WTC11 (cell line): Measurements from ENCODE around the gene FOXA3. TPM values are rescaled to one million over a fixed set of nuclear protein-coding genes. Genes with fewer than 3 reads are reported as not detected.

Experiments used
- ATAC-seq: fragments of 200-7000 bp; cut with Tn5 transposase; 2 replicates; pipeline ENCODE4 v1.10.0; 2021; ENCODE audit warnings: mild to moderate bottlenecking, moderate library complexity
- CTCF ChIA-PET: fragments of 300-600 bp; sonication (Branson Sonifier 250); formaldehyde crosslinking; loops from one replicate; lab custom pipeline; 2021; ENCODE audit warnings: antibody characterized with exemption; lab: Charles Lee
- POLR2A ChIA-PET: fragments of 350-600 bp; sonication (Branson Sonifier 250); formaldehyde crosslinking; loops from one replicate; lab custom pipeline; 2021; ENCODE audit warnings: antibody characterized with exemption; lab: Charles Lee
- DNase-seq: peaks from one replicate; pipeline ENCODE4 v3.0.0; 2021; ENCODE audit warnings: low spot score
- H3K27ac Mint-ChIP-seq: 2 replicates; pipeline ENCODE4 v1.8.0; 2021; ENCODE audit warnings: mixed read lengths
- H3K27me3 Mint-ChIP-seq: 2 replicates; pipeline ENCODE4 v1.8.0; 2021; ENCODE audit warnings: low read depth, mild to moderate bottlenecking, moderate library complexity, mixed read lengths
- H3K36me3 Mint-ChIP-seq: 2 replicates; pipeline ENCODE4 v1.8.0; 2021; ENCODE audit warnings: mixed read lengths
- H3K4me1 Mint-ChIP-seq: 2 replicates; pipeline ENCODE4 v1.8.0; 2022; ENCODE audit warnings: mixed read lengths
- H3K4me3 Mint-ChIP-seq: 2 replicates; pipeline ENCODE4 v1.8.0; 2021; ENCODE audit warnings: mild to moderate bottlenecking, moderate library complexity, mixed read lengths
- H3K9me3 Mint-ChIP-seq: 2 replicates; pipeline ENCODE4 v1.8.0; 2021; ENCODE audit warnings: mixed read lengths
- ATF1 ChIP-seq: sonication (generic); formaldehyde crosslinking; IDR thresholded peaks from 2 replicates; pipeline ENCODE4 v1.8.1; 2023; ENCODE audit warnings: mild to moderate bottlenecking, moderate library complexity, missing genetic modification reagents
- ELF4 ChIP-seq: sonication (generic); formaldehyde crosslinking; IDR thresholded peaks from 2 replicates; pipeline ENCODE4 v1.8.1; 2022; ENCODE audit warnings: low read depth, mild to moderate bottlenecking, moderate library complexity, missing genetic modification reagents
- ESRRA ChIP-seq: sonication (generic); formaldehyde crosslinking; IDR thresholded peaks from 2 replicates; pipeline ENCODE4 v1.8.1; 2022; ENCODE audit warnings: mild to moderate bottlenecking, missing genetic modification reagents, borderline replicate concordance
- FOXP4 ChIP-seq: sonication (generic); formaldehyde crosslinking; IDR thresholded peaks from 2 replicates; pipeline ENCODE4 v1.8.0; 2022; ENCODE audit warnings: mild to moderate bottlenecking, missing genetic modification reagents
- GRHL2 ChIP-seq: fragments of 250-450 bp; sonication (Bioruptor Pico); IDR thresholded peaks from 2 replicates; pipeline ENCODE4 v1.8.0; 2022; ENCODE audit warnings: mild to moderate bottlenecking, moderate library complexity; ENCODE audit not compliant: insufficient replicate concordance, severe bottlenecking
- JAZF1 ChIP-seq: fragments of 250-450 bp; sonication (Bioruptor Pico); IDR thresholded peaks from 2 replicates; pipeline ENCODE4 v1.9.0; 2021; ENCODE audit warnings: moderate library complexity, mild to moderate bottlenecking, inconsistent platforms
- KAT7 ChIP-seq: sonication (generic); formaldehyde crosslinking; IDR thresholded peaks from 2 replicates; pipeline ENCODE4 v1.8.1; 2023; ENCODE audit warnings: missing genetic modification reagents, mild to moderate bottlenecking, borderline replicate concordance
- MLX ChIP-seq: sonication (generic); formaldehyde crosslinking; IDR thresholded peaks from 2 replicates; pipeline ENCODE4 v1.8.1; 2023; ENCODE audit warnings: mild to moderate bottlenecking, missing genetic modification reagents, moderate library complexity
- NFE2L1 ChIP-seq: sonication (generic); formaldehyde crosslinking; IDR thresholded peaks from 2 replicates; pipeline ENCODE4 v1.8.1; 2023; ENCODE audit warnings: missing genetic modification reagents
- OVOL2 ChIP-seq: fragments of 250-450 bp; sonication (Bioruptor Pico); IDR thresholded peaks from 2 replicates; pipeline ENCODE4 v1.9.0; 2021; ENCODE audit warnings: mild to moderate bottlenecking, borderline replicate concordance
- SMAD4 ChIP-seq: sonication (generic); formaldehyde crosslinking; IDR thresholded peaks from 2 replicates; pipeline ENCODE4 v1.8.0; 2022; ENCODE audit warnings: mild to moderate bottlenecking, missing genetic modification reagents
- SOX15 ChIP-seq: fragments of 250-450 bp; sonication (Bioruptor Pico); IDR thresholded peaks from 2 replicates; pipeline ENCODE4 v1.9.0; 2021; ENCODE audit warnings: mild to moderate bottlenecking
- SP1 ChIP-seq: sonication (generic); formaldehyde crosslinking; conservative IDR thresholded peaks from 2 replicates; pipeline ENCODE4 v1.8.1; 2022; ENCODE audit warnings: missing genetic modification reagents
- TEAD1 ChIP-seq: sonication (generic); formaldehyde crosslinking; IDR thresholded peaks from 2 replicates; pipeline ENCODE4 v1.8.0; 2022; ENCODE audit warnings: mild to moderate bottlenecking, missing genetic modification reagents
- ZBTB43 ChIP-seq: sonication (generic); formaldehyde crosslinking; IDR thresholded peaks from 2 replicates; pipeline ENCODE4 v1.8.1; 2023; ENCODE audit warnings: mild to moderate bottlenecking, missing genetic modification reagents
- ZNF121 ChIP-seq: sonication (generic); formaldehyde crosslinking; IDR thresholded peaks from 2 replicates; pipeline ENCODE4 v1.8.0; 2023; ENCODE audit warnings: missing genetic modification reagents
- ZNF396 ChIP-seq: fragments of 250-450 bp; sonication (Bioruptor Pico); IDR thresholded peaks from 2 replicates; pipeline ENCODE4 v1.8.0; 2021; ENCODE audit warnings: mild to moderate bottlenecking, moderate library complexity, borderline replicate concordance
- ZNF425 ChIP-seq: fragments of 250-450 bp; sonication (Bioruptor Pico); conservative IDR thresholded peaks from 2 replicates; pipeline ENCODE4 v1.9.0; 2021; ENCODE audit warnings: mild to moderate bottlenecking
- total RNA-seq: library from RNA; stranded (reverse); gene quantifications from 3 replicates; pipeline ENCODE4 v1.2.3, GENCODE V29; 2021

The FOXA3 gene
- total RNA-seq, 1 experiment from 2014 or later, result 20.7 TPM

GRCh38 chr19:45918721-45919120, 54.6 kb downstream of the FOXA3 start:
- Mint-ChIP-seq H3K4me1 (no peaks in the 10 kb centered on the region), H3K4me3 (no peak overlapping the region), H3K36me3 (no peaks in the 10 kb centered on the region), H3K9me3 (no peaks in the 10 kb centered on the region), H3K27ac (no peak overlapping the region), H3K27me3 (no peaks in the 10 kb centered on the region; the same call in 1 of the 2 replicates)
- DNase-seq (no peak), ATAC-seq (no peak)
- POLR2A ChIA-PET, result interaction anchor here (0.6 kb wide), 1 partner anchor 31 kb away, joined by 4 read pairs; no protein-coding TSS in a partner anchor
- CTCF ChIA-PET, result interaction anchor here (0.6 to 1.2 kb wide), 4 partner anchors 44 to 210 kb away, joined by 4 read pairs; no protein-coding TSS in a partner anchor
- TF ChIP-seq OVOL2, result no peak
- TF ChIP-seq ZNF425 (CRISPR knock-in tag), result no peak
- TF ChIP-seq KAT7 (CRISPR knock-in tag), result no peak
- TF ChIP-seq ESRRA (CRISPR knock-in tag), result no peak
- TF ChIP-seq, all 79 proteins: peak for 0

GRCh38 chr19:45919678-45920077, 55.6 kb downstream of the FOXA3 start:
- no peaks in the 10 kb centered on the region for H3K9me3 Mint-ChIP-seq
- ChIA-PET POLR2A (no interaction called here), CTCF (interaction anchor here (0.6 to 1.8 kb wide), 5 partner anchors 13 to 785 kb away, joined by 3 to 11 read pairs (median 3); no protein-coding TSS in a partner anchor)
- DNase-seq (no peak), ATAC-seq (no peak)
- no peaks in the 10 kb centered on the region for H3K36me3 Mint-ChIP-seq
- no peaks in the 10 kb centered on the region for H3K4me1 Mint-ChIP-seq
- H3K27ac Mint-ChIP-seq, result no peak overlapping the region
- TF ChIP-seq ELF4 (CRISPR knock-in tag), result no peak
- no peak for TF ChIP-seq SP1 (CRISPR knock-in tag)
- TF ChIP-seq TEAD1 (CRISPR knock-in tag), result no peak
- TF ChIP-seq KAT7 (CRISPR knock-in tag), result no peak
- TF ChIP-seq SOX15 (CRISPR knock-in tag), result no peak
- TF ChIP-seq NFE2L1 (CRISPR knock-in tag), result no peak
- TF ChIP-seq JAZF1, result no peak
- TF ChIP-seq GRHL2 (CRISPR knock-in tag), result no peak
- TF ChIP-seq MLX (CRISPR knock-in tag), result no peak
- no peak for TF ChIP-seq ZNF396
- no peak for TF ChIP-seq ZNF121 (CRISPR knock-in tag)
- no peak for TF ChIP-seq FOXP4 (CRISPR knock-in tag)
- TF ChIP-seq SMAD4, result no peak
- no peak for TF ChIP-seq ZBTB43 (CRISPR knock-in tag)
- TF ChIP-seq ATF1 (CRISPR knock-in tag), result no peak
- no peak overlapping the region for H3K4me3 Mint-ChIP-seq
- H3K27me3 Mint-ChIP-seq, result no peaks in the 10 kb centered on the region; the same call in 1 of the 2 replicates
